ENCODE measurements around the gene TMEM150A. TPM values are rescaled to one million over a fixed set of nuclear protein-coding genes. Genes with fewer than 3 reads are reported as not detected.
"Not testable (repeated sequence)": the region's sequence is repeated elsewhere in the genome, so short reads cannot be mapped to it uniquely, and the experiment has no call there.

The TMEM150A gene
- total RNA-seq, 4 donors from 2014 or later = 5.2 to 21.7 (median 12.8) TPM

DNA sequence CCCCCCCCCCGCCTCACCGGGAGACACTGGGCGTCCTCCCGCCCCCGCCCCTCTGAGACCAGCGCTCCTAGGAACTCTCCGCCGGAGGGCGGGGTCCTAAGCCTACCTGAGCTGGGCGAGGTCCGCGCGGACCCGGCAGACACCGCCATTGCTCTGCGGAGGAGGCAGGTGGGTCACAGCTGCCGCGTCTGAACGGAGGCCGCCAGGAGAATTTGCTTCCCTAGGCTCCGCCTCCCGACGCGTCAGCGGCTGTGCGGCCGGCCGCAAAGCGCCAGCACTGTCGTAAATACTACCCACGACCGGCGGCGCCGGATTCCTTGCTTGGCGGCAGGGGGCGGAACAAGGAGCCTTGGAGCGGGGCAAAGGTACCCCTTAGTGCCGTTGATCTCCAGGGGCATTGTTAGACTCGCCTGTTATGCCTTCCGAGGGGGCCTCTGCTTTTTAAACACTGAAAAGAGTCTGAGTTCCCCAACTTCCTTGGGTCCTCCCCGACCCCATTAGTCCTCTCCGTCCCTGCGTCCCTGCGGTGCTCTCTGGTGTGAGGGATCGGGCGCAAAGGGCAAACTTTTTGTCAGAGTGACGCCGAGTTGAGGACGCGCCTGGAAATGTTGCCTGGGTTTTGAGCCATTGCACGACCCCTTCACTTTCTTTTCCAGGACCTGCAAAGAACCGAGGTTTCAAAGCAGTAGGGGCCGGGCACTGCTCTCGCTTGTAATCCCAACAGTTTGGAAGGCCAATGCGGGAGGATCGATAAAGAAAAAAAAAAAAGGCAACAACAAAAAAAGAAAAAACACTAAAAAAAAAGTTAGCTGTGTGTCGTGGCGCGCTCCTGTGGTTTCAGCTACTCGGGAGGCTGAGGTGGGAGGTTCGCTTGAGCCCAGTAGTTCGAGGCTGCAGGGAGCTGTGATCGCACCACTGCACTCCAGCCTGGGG is 41.0 kb downstream of the TMEM150A start, which contains the start of gene GGCX:
TSS of gene GGCX (minus strand) at position 214 of the 933 bp plus-strand sequence. CDS start at position 149, 65 bp downstream.
- Histone ChIP-seq H3K36me3 (no peaks in the 10 kb centered on the region), H3K27ac (peak within 1 kb of the TSS; percentile 86 to 92 (median 90)), H3K4me1 (peaks cover 9 to 28% (median 13%) of the 10 kb centered on the region in 4 donors), H3K27me3 (no peaks in the 10 kb centered on the region), H3K9me3 (no peaks in the 10 kb centered on the region), H3K4me3 (peak within 1 kb of the TSS; percentile 17 to 83 (median 76))
- intact Hi-C loops (cut with DNase I; ENCODE audit: low total_unique reads) (no loop called here), in situ Hi-C loops (cut with MboI; ENCODE audit: low pct_ligation_motif_present in 1 of 4, low pct_unique_long_range_greater_than_20kb in 1 of 4, low sequenced_read_pairs in 3 of 4) (no loop called here)
- WGBS, 2 donors (ENCODE audit: low coverage in 1 of 2) = 5% methylated on average over 51 of the region's 64 CpGs; no CpG with 5 or more reads in 1 of the 2 donors
- peak; percentile 97 for DNase-seq
- TF ChIP-seq POLR2A (IDR thresholded peaks at IDR 0.05) (peak; percentile 93), POLR2AphosphoS5 (IDR thresholded peaks at IDR 0.05) (peak; percentile 86 to 95 (median 92)), EP300 (IDR thresholded peaks at IDR 0.05; ENCODE audit: low read depth) (no peak)
- TF ChIP-seq, protein P1, sequence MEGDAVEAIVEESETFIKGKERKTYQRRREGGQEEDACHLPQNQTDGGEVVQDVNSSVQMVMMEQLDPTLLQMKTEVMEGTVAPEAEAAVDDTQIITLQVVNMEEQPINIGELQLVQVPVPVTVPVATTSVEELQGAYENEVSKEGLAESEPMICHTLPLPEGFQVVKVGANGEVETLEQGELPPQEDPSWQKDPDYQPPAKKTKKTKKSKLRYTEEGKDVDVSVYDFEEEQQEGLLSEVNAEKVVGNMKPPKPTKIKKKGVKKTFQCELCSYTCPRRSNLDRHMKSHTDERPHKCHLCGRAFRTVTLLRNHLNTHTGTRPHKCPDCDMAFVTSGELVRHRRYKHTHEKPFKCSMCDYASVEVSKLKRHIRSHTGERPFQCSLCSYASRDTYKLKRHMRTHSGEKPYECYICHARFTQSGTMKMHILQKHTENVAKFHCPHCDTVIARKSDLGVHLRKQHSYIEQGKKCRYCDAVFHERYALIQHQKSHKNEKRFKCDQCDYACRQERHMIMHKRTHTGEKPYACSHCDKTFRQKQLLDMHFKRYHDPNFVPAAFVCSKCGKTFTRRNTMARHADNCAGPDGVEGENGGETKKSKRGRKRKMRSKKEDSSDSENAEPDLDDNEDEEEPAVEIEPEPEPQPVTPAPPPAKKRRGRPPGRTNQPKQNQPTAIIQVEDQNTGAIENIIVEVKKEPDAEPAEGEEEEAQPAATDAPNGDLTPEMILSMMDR (IDR thresholded peaks at IDR 0.05) = peak in 2 of 5 experiments; percentile 21 to 31

DNA sequence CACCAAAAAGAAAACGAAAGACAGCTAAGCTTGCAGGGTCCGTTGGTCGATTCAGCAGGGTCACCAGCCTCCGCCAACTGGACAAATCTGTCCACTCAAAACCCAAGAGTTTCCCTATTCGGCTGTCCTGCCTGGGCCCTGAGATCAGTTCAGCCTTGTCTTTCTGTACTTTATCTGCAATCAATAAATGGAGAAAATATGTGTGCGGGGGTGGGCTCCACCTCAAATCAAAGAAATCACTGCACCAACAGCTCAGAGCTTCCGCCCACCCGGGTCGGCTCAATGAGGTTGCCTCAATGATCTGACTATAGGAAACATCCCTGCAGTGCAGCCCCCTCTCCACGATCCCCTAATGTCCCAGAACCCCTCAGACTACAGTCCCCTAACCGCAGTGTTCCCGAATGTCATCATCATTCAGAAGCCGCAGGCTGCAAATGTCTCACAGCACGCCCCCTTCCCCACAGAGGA is 41.7 kb downstream of the TMEM150A start:
- no peak for DNase-seq

DNA sequence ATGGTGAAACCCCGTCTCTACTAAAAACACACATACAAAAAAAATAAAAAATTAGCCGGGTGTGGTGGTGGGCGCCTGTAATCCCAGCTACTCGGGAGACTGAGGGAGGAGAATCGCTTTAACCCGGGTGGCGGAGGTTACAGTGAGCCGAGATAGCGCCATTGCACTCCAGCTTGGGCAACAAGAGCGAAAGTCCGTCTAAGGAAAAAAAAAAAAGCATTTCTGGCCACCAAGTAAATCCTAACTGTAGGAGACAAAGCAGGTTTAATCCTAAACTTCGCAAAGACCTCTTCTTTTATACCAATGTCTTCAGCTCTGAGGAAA is 42.1 kb downstream of the TMEM150A start:
- intact Hi-C loops (cut with DNase I; ENCODE audit: low total_unique reads); in situ Hi-C loops (cut with MboI; ENCODE audit: low pct_ligation_motif_present in 1 of 4, low pct_unique_long_range_greater_than_20kb in 1 of 4, low sequenced_read_pairs in 3 of 4): not testable (repeated sequence)
- 79 to 85% methylated on average over 12 of the region's 12 CpGs for WGBS, 2 donors (ENCODE audit: low coverage in 1 of 2)

More for the DNA sequence above, 41.7 kb downstream of the TMEM150A start:
- Histone ChIP-seq H3K4me1 (peaks cover 9 to 28% (median 13%) of the 10 kb centered on the region in 4 donors), H3K36me3 (no peaks in the 10 kb centered on the region), H3K27ac (peak overlapping the region; percentile 86 to 92 (median 90)), H3K27me3 (no peaks in the 10 kb centered on the region), H3K9me3 (no peaks in the 10 kb centered on the region), H3K4me3 (peak overlapping the region; percentile 17 to 83 (median 76))
- 5% methylated on average over 14 of the region's 14 CpGs; no CpG with 5 or more reads in 1 of the 2 donors for WGBS, 2 donors (ENCODE audit: low coverage in 1 of 2)
- intact Hi-C loops (cut with DNase I; ENCODE audit: low total_unique reads) (no loop called here), in situ Hi-C loops (cut with MboI; ENCODE audit: low pct_ligation_motif_present in 1 of 4, low pct_unique_long_range_greater_than_20kb in 1 of 4, low sequenced_read_pairs in 3 of 4) (no loop called here)
- TF ChIP-seq EP300 (IDR thresholded peaks at IDR 0.05; ENCODE audit: low read depth) (no peak), POLR2AphosphoS5 (IDR thresholded peaks at IDR 0.05) (no peak), POLR2A (IDR thresholded peaks at IDR 0.05) (no peak)
- TF ChIP-seq, protein P1 (IDR thresholded peaks at IDR 0.05) = no peak

DNA sequence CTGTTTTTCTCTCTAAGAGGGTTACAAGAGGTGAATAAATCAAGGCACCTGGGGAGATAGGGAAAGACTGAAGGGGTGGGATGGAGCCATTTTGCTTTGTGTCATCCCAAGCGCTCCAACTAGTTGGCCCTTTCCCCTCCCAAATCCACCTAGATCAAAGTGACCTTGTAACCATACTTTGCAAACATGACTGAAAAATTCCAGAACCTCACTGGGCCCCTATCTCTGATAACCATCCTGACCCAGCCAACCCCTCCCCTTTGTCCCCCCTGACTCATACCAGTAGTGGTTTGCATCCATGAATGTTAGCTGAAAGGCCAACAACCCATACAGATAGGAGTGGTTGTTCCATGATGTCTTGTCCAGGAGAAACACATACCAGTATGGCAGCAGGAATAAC is 44.3 kb downstream of the TMEM150A start:
- Histone ChIP-seq H3K27ac (no peak overlapping the region), H3K4me3 (no peak overlapping the region), H3K36me3 (peaks cover 0 to 14% (median 3%) of the 10 kb centered on the region in 4 donors), H3K9me3 (no peaks in the 10 kb centered on the region), H3K4me1 (peaks cover 9 to 28% (median 13%) of the 10 kb centered on the region in 4 donors), H3K27me3 (no peaks in the 10 kb centered on the region)
- 95 to 100% methylated on average over 1 of the region's 1 CpG for WGBS, 2 donors (ENCODE audit: low coverage in 1 of 2)
- intact Hi-C loops (cut with DNase I; ENCODE audit: low total_unique reads) (no loop called here), in situ Hi-C loops (cut with MboI; ENCODE audit: low pct_ligation_motif_present in 1 of 4, low pct_unique_long_range_greater_than_20kb in 1 of 4, low sequenced_read_pairs in 3 of 4) (loop anchor here in 1 of 4 donors (5.0 kb wide), 1 partner anchor 136 kb away; no protein-coding TSS in a partner anchor)
- DNase-seq = no peak
- TF ChIP-seq EP300 (IDR thresholded peaks at IDR 0.05; ENCODE audit: low read depth) (no peak), POLR2A (IDR thresholded peaks at IDR 0.05) (no peak), POLR2AphosphoS5 (IDR thresholded peaks at IDR 0.05) (no peak)
- TF ChIP-seq, protein P1 (IDR thresholded peaks at IDR 0.05) = no peak

More for the DNA sequence above, 42.1 kb downstream of the TMEM150A start:
- Histone ChIP-seq H3K4me1 (peaks cover 9 to 28% (median 13%) of the 10 kb centered on the region in 4 donors), H3K27ac (peak overlapping the region; percentile 86 to 92 (median 90)), H3K4me3 (peak overlapping the region in 3 of 4 donors; percentile 71 to 83 (median 81))
- not testable (repeated sequence) for H3K9me3 ChIP-seq, DNase-seq, H3K27me3 ChIP-seq, H3K36me3 ChIP-seq

Data from transverse colon (tissue), 4 donors.